Breast epithelium (tissue), 4 donors: ENCODE results near the gene RELCH. TPM values are rescaled to one million over a fixed set of nuclear protein-coding genes. Genes with fewer than 3 reads are reported as not detected.

Source experiments
- DNase-seq, 2 donors: peaks; one replicate each; pipeline ENCODE4 v3.0.0-alpha.2; 2019; ENCODE audit warnings: low spot score in 2 of 2
- H3K27ac ChIP-seq, 2 donors: fragments of 200-600 bp; sonication (generic) in 1 of 2; one replicate each; pipeline ENCODE4 v1.5.1; 2016 to 2019; ENCODE audit warnings: mild to moderate bottlenecking in 1 of 2
- H3K27me3 ChIP-seq, 2 donors: fragments of 200-600 bp; sonication (generic) in 1 of 2; one replicate each; pipeline versions ENCODE4 v1.5.1 to v1.6.0; 2017 to 2019; ENCODE audit warnings: control low read depth in 1 of 2, mild to moderate bottlenecking in 1 of 2
- H3K36me3 ChIP-seq: fragments of 200-600 bp; one replicate; pipeline ENCODE4 v1.5.1; 2019
- H3K4me1 ChIP-seq, 2 donors: fragments of 200-600 bp; sonication (generic); one replicate each; pipeline ENCODE4 v1.5.1; 2016 to 2019; ENCODE audit warnings: control low read depth in 1 of 2
- H3K4me3 ChIP-seq, 3 donors: fragments of 200-600 bp; sonication (generic); 1 replicate in 2 of 3; 2 replicates in 1 of 3; pipeline ENCODE4 v1.5.1; 2016 to 2019; ENCODE audit warnings: mild to moderate bottlenecking in 3 of 3, moderate library complexity in 2 of 3
- H3K9me3 ChIP-seq, 2 donors: fragments of 200-600 bp; sonication (generic) in 1 of 2; one replicate each; pipeline ENCODE4 v1.5.1; 2016 to 2019; ENCODE audit warnings: control low read depth in 1 of 2
- POLR2A ChIP-seq: fragments of 450-650 bp; IDR thresholded peaks from one replicate; pipeline ENCODE4 v1.6.1; 2016; ENCODE audit warnings: antibody characterized with exemption, mild to moderate bottlenecking, moderate library complexity
- POLR2AphosphoS5 ChIP-seq, 3 donors: sonication (generic); formaldehyde crosslinking; IDR thresholded peaks; one replicate each; pipeline ENCODE4 v1.6.1; 2017; ENCODE audit warnings: antibody characterized with exemption in 3 of 3
- intact Hi-C: fragments of 100-400 bp; cut with DNase I; formaldehyde crosslinking; loops from one replicate; pipeline ENCODE4 v1.15.1; 2023; ENCODE audit warnings: low total_unique reads
- total RNA-seq, 3 donors: library from RNA; depleted of rRNA; stranded (reverse); fragments of >200 nt; gene quantifications; one replicate each; pipeline ENCODE4 v1.1.0, GENCODE V29; 2016
- TF ChIP-seq, protein P1 (sequence below), 3 donors: fragments of 450-650 bp; IDR thresholded peaks; one replicate each; pipeline ENCODE4 v1.5.1; 2016 to 2017; ENCODE audit warnings: antibody characterized with exemption in 3 of 3, mild to moderate bottlenecking in 3 of 3, moderate library complexity in 3 of 3

The RELCH gene
- total RNA-seq, 3 donors from 2014 or later, result 33.0 to 69.4 (median 45.9) TPM

DNA sequence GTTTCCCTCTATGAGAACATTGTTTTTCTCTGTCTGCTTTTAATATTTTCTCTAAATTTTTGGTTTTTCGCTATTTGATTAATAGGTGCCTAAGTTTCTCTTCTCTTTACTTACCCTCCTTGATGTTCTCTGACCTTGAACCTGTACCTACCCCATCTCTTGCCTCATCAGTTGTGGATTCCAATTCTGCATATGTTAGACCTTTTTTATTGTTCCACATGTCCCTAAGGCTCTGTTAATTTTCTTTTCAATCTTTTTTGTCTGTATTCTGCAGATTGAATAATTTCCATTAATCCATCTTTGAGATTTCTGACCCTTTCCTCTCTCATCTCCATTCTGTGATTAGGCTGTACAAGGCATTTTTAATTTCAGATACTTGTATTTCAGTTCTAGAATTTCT, 23.1 kb downstream of the RELCH start:
- H3K27me3 ChIP-seq, result no peaks in the 10 kb centered on the region
- no peaks in the 10 kb centered on the region for H3K9me3 ChIP-seq
- no peak overlapping the region for H3K4me3 ChIP-seq
- no peak overlapping the region for H3K27ac ChIP-seq
- no peaks in the 10 kb centered on the region for H3K36me3 ChIP-seq
- intact Hi-C loops, result no loop called here
- H3K4me1 ChIP-seq, result no peaks in the 10 kb centered on the region
- DNase-seq, result no peak
- no peak for TF ChIP-seq POLR2A
- TF ChIP-seq, protein P1, sequence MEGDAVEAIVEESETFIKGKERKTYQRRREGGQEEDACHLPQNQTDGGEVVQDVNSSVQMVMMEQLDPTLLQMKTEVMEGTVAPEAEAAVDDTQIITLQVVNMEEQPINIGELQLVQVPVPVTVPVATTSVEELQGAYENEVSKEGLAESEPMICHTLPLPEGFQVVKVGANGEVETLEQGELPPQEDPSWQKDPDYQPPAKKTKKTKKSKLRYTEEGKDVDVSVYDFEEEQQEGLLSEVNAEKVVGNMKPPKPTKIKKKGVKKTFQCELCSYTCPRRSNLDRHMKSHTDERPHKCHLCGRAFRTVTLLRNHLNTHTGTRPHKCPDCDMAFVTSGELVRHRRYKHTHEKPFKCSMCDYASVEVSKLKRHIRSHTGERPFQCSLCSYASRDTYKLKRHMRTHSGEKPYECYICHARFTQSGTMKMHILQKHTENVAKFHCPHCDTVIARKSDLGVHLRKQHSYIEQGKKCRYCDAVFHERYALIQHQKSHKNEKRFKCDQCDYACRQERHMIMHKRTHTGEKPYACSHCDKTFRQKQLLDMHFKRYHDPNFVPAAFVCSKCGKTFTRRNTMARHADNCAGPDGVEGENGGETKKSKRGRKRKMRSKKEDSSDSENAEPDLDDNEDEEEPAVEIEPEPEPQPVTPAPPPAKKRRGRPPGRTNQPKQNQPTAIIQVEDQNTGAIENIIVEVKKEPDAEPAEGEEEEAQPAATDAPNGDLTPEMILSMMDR (IDR thresholded peaks at IDR 0.05), result no peak
- no peak for TF ChIP-seq POLR2AphosphoS5 (IDR thresholded peaks at IDR 0.05)

DNA sequence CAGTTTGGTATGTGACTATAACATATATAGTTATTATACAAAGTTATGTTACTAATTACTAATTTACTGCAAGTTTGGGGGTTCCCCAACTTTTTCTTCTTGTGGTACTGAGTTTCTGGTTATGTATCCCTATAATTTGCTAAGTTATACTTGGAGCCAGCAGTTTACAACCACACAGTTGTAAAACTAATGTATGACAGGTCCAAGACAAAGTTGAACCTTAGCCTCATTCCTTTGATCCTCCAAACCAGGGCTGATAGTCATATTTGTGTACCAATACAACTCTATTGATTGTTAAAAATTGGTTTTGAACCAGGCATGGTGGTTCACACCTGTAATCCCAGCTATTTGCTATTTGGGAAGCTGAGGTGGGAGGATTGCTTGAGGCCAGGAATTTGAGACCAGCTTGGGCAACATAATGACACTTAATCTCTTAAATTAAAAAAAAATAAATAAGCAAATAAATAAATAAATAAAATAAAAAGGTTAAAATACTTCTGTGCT, 24.3 kb downstream of the RELCH start:
- H3K9me3 ChIP-seq, result no peaks in the 10 kb centered on the region
- TF ChIP-seq, protein P1 (IDR thresholded peaks at IDR 0.05), result no peak
- TF ChIP-seq POLR2A, result no peak
- no peak for TF ChIP-seq POLR2AphosphoS5 (IDR thresholded peaks at IDR 0.05)
- H3K36me3 ChIP-seq, result no peaks in the 10 kb centered on the region
- no peaks in the 10 kb centered on the region for H3K27me3 ChIP-seq
- H3K27ac ChIP-seq, result no peak overlapping the region
- intact Hi-C loops, result no loop called here
- H3K4me1 ChIP-seq, result no peaks in the 10 kb centered on the region
- H3K4me3 ChIP-seq, result no peak overlapping the region
- DNase-seq, result no peak

DNA sequence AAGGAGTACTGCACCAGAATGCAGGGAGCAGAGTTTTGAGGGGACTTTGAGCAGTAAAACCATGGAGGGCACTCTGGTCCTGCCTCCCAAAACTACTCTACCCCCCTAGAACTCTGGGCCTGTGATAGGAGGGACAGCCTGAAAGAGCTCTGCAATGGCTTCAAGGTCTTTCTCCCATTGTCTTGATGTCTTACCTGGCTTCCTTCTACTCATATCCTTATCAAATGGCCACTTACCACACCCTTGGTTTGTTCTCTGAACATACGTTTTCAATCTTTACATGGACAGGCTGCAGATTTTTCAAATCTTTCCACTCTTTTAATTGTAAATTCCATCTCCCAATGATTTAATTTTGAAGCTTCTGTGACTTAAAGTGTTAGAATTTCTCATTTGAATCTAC, 27.7 kb downstream of the RELCH start:
- no peak for DNase-seq
- intact Hi-C loops, result loop anchor here (5.0 kb wide), 1 partner anchor 82 kb away; no protein-coding TSS in a partner anchor
- Histone ChIP-seq H3K4me3 (no peak overlapping the region), H3K27ac (no peak overlapping the region), H3K9me3 (no peaks in the 10 kb centered on the region), H3K4me1 (no peaks in the 10 kb centered on the region), H3K27me3 (no peaks in the 10 kb centered on the region), H3K36me3 (no peaks in the 10 kb centered on the region)
- no peak for TF ChIP-seq POLR2A
- TF ChIP-seq, protein P1 (IDR thresholded peaks at IDR 0.05), result no peak
- no peak for TF ChIP-seq POLR2AphosphoS5 (IDR thresholded peaks at IDR 0.05)

DNA sequence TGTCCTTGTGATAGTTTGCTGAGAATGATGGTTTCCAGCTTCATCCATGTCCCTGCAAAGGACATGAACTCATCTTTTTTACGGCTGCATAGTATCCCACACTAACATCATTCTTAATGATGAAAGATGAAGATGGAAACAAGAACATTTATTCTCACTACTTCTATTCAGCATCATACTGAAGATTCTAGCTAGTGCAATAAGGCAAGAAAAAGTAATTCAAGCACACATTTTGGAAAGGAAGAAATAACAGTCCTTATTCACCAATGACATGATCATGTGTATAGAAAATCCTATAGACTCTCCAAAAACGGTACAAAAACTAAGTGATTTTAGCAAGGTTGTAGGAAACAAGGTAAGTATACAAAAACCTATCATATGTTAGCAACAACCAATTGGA, 37.2 kb downstream of the RELCH start:
- no peak overlapping the region for H3K4me3 ChIP-seq
- no peak for DNase-seq
- no peaks in the 10 kb centered on the region for H3K27me3 ChIP-seq
- TF ChIP-seq POLR2AphosphoS5 (IDR thresholded peaks at IDR 0.05) (no peak), POLR2A (no peak)
- TF ChIP-seq, protein P1 (IDR thresholded peaks at IDR 0.05), result no peak
- H3K27ac ChIP-seq, result no peak overlapping the region
- H3K9me3 ChIP-seq, result no peaks in the 10 kb centered on the region
- intact Hi-C loops, result no loop called here
- no peaks in the 10 kb centered on the region for H3K4me1 ChIP-seq
- peaks cover 15% of the 10 kb centered on the region for H3K36me3 ChIP-seq

DNA sequence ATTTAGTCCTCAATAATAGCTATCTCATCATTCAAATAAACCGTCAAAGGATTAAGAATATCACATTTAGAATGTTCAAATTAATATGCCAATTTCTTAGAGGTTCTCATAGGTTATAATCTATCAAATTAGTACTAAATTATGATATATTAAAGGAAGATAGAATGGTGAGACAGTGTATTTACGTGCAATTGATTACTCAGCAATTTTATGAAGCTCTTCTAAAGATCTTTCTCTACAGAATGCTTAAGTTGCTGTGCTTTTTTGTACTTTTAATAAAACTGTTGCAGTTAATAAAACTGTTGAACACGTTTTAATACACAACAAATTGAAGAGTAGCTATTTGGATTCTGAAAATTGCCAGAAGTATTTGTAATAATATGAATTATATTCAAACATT, 39.0 kb downstream of the RELCH start:
- Histone ChIP-seq H3K9me3 (no peaks in the 10 kb centered on the region), H3K27ac (no peak overlapping the region), H3K27me3 (no peaks in the 10 kb centered on the region), H3K4me1 (no peaks in the 10 kb centered on the region), H3K4me3 (no peak overlapping the region), H3K36me3 (peaks cover 15% of the 10 kb centered on the region)
- intact Hi-C loops, result no loop called here
- TF ChIP-seq POLR2AphosphoS5 (IDR thresholded peaks at IDR 0.05) (no peak), POLR2A (no peak)
- TF ChIP-seq, protein P1 (IDR thresholded peaks at IDR 0.05), result no peak
- no peak for DNase-seq
